Activated gamma-delta T cell treated with anti-CD3 and anti-CD28 coated beads, Interleukin-2, amount 50 U/mL, for 16 hours (primary cell): ENCODE results near the gene NEK11.

ENCODE experiments used
- DNase-seq: peaks from one replicate; pipeline ENCODE4 v3.0.0-alpha.2; 2020; ENCODE audit warnings: low read depth

NEK11 gene

GRCh38 chr3:131224886-131225550 lies 198.3 kb downstream of the NEK11 start:
- DNase-seq = no peak

- no peak for DNase-seq
Measured at GRCh38 chr3:131228522-131228921, 201.8 kb downstream of the NEK11 start.

GRCh38 chr3:131231710-131232389 lies 205.2 kb downstream of the NEK11 start:
- no peak for DNase-seq

- DNase-seq = no peak
Measured at GRCh38 chr3:131232711-131233267, 206.1 kb downstream of the NEK11 start.

- DNase-seq = no peak
Measured at GRCh38 chr3:131233900-131234668, 207.4 kb downstream of the NEK11 start.

- DNase-seq = no peak
Measured at GRCh38 chr3:131236421-131236820, 209.7 kb downstream of the NEK11 start.

GRCh38 chr3:131238496-131238895 lies 211.8 kb downstream of the NEK11 start:
- DNase-seq = no peak

- no peak for DNase-seq
Measured at GRCh38 chr3:131239267-131239666, 212.6 kb downstream of the NEK11 start.

- no peak for DNase-seq
Measured at GRCh38 chr3:131242201-131242600, 215.5 kb downstream of the NEK11 start.

GRCh38 chr3:131250466-131250865 lies 223.8 kb downstream of the NEK11 start:
- no peak for DNase-seq

- DNase-seq = no peak
Measured at GRCh38 chr3:131260525-131260924, 233.8 kb downstream of the NEK11 start.

GRCh38 chr3:131261104-131261503 lies 234.4 kb downstream of the NEK11 start:
- DNase-seq = no peak

GRCh38 chr3:131275556-131275955 lies 248.9 kb downstream of the NEK11 start:
- no peak for DNase-seq

- DNase-seq = no peak
Measured at GRCh38 chr3:131277836-131278497, 251.3 kb downstream of the NEK11 start.

- DNase-seq = no peak
Measured at GRCh38 chr3:131279577-131279976, 252.9 kb downstream of the NEK11 start.

GRCh38 chr3:131282379-131282778 lies 255.7 kb downstream of the NEK11 start:
- DNase-seq = no peak

- no peak for DNase-seq
Measured at GRCh38 chr3:131282967-131283366, 256.3 kb downstream of the NEK11 start.

- DNase-seq = no peak
Measured at GRCh38 chr3:131283862-131284261, 257.2 kb downstream of the NEK11 start.

GRCh38 chr3:131284302-131284701 lies 257.6 kb downstream of the NEK11 start:
- DNase-seq = no peak

- no peak for DNase-seq
Measured at GRCh38 chr3:131285456-131285855, 258.8 kb downstream of the NEK11 start.

GRCh38 chr3:131299836-131300235 lies 273.2 kb downstream of the NEK11 start:
- no peak for DNase-seq

GRCh38 chr3:131303848-131304247 lies 277.2 kb downstream of the NEK11 start:
- DNase-seq = no peak
